ENCODE results near the gene TLR2. TPM values are rescaled to one million over a fixed set of nuclear protein-coding genes. Genes with fewer than 3 reads are reported as not detected.

Gene TLR2
- total RNA-seq, 1 donor from 2014 or later = 14.5 TPM

DNA sequence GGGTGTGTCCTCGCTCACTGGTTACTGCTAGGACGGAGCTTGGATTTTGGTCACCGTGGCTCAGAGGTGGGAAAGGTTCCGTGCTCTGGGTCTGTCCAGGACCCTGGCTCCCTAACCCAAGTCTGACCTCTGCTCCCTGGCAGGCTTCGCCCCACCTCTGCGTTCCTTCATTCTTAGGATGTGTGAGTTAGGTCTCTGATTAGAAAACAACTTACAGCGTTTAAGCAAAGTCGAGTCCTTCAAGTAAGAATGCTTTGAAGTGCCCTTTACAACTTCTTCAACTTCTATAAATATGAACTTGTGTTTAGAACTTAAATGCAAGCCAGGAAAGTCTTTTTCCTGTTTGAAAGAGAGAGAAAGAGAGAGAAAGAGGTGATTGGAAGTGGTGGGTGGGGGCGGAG is 891 bp downstream of the TLR2 start:
- DNase-seq (ENCODE audit: extremely low spot score in 2 of 2) = no peak
- H3K27ac ChIP-seq = peak overlapping the region; percentile 38

DNA sequence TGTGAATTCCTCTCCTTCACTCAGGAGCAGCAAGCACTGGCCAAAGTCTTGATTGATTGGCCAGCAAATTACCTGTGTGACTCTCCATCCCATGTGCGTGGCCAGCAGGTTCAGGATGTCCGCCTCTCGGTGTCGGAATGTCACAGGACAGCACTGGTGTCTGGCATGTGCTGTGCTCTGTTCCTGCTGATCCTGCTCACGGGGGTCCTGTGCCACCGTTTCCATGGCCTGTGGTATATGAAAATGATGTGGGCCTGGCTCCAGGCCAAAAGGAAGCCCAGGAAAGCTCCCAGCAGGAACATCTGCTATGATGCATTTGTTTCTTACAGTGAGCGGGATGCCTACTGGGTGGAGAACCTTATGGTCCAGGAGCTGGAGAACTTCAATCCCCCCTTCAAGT is 20.4 kb downstream of the TLR2 start:
- H3K9me3 ChIP-seq = no peaks in the 10 kb centered on the region
- no peak for DNase-seq (ENCODE audit: extremely low spot score in 2 of 2)
- H3K27ac ChIP-seq = no peak overlapping the region
- intact Hi-C loops (cut with DNase I) = no loop called here
- H3K4me3 ChIP-seq = no peak overlapping the region
- no peaks in the 10 kb centered on the region for H3K36me3 ChIP-seq
- H3K4me1 ChIP-seq = no peaks in the 10 kb centered on the region
- H3K27me3 ChIP-seq = no peaks in the 10 kb centered on the region
- no peak for TF ChIP-seq POLR2AphosphoS5 (IDR thresholded peaks at IDR 0.05; ENCODE audit: insufficient read depth in 1 of 2, low read depth in 1 of 2)
- TF ChIP-seq, protein P1, sequence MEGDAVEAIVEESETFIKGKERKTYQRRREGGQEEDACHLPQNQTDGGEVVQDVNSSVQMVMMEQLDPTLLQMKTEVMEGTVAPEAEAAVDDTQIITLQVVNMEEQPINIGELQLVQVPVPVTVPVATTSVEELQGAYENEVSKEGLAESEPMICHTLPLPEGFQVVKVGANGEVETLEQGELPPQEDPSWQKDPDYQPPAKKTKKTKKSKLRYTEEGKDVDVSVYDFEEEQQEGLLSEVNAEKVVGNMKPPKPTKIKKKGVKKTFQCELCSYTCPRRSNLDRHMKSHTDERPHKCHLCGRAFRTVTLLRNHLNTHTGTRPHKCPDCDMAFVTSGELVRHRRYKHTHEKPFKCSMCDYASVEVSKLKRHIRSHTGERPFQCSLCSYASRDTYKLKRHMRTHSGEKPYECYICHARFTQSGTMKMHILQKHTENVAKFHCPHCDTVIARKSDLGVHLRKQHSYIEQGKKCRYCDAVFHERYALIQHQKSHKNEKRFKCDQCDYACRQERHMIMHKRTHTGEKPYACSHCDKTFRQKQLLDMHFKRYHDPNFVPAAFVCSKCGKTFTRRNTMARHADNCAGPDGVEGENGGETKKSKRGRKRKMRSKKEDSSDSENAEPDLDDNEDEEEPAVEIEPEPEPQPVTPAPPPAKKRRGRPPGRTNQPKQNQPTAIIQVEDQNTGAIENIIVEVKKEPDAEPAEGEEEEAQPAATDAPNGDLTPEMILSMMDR (IDR thresholded peaks at IDR 0.05) = no peak
- TF ChIP-seq POLR2A (IDR thresholded peaks at IDR 0.05) = no peak

More for the DNA sequence above, 891 bp downstream of the TLR2 start:
- Histone ChIP-seq H3K36me3 (no peaks in the 10 kb centered on the region), H3K27me3 (no peaks in the 10 kb centered on the region), H3K4me3 (peak overlapping the region; percentile 63 to 68), H3K4me1 (peaks cover 17% of the 10 kb centered on the region), H3K9me3 (no peaks in the 10 kb centered on the region)
- intact Hi-C loops (cut with DNase I) = no loop called here
- TF ChIP-seq, protein P1 (IDR thresholded peaks at IDR 0.05) = no peak
- no peak for TF ChIP-seq POLR2A (IDR thresholded peaks at IDR 0.05)
- TF ChIP-seq POLR2AphosphoS5 (IDR thresholded peaks at IDR 0.05; ENCODE audit: insufficient read depth in 1 of 2, low read depth in 1 of 2) = no peak

DNA sequence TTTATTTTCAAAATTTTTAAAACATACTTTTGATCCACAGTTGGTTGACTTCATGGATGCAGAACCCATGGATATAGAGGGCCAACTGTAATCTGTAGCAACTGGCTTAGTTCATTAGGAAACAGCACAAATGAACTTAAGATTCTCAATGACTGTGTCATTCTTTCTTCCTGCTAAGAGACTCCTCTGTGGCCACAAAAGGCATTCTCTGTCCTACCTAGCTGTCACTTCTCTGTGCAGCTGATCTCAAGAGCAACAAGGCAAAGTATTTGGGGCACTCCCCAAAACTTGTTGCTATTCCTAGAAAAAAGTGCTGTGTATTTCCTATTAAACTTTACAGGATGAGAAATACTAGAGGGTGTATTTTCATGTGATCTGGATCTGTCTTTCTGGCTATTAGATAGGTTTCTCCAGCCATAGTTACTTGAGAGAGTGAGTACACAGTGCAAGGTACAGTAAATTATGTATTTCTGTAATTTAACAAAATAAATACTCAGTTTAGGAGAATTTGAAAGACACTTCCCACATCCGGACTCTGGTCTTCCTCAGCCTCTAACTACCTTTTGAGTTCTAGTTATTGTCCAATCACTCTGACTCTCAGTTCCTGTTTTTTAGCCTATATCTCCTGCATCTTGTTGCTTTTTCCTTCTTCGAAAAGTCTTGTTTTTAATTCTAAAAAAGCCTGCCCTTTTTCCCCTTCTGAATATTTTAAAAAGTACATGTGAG is 21.8 kb downstream of the TLR2 start:
- no peaks in the 10 kb centered on the region for H3K4me1 ChIP-seq
- no peaks in the 10 kb centered on the region for H3K36me3 ChIP-seq
- intact Hi-C loops (cut with DNase I) = no loop called here
- no peaks in the 10 kb centered on the region for H3K9me3 ChIP-seq
- H3K4me3 ChIP-seq = no peak overlapping the region
- TF ChIP-seq POLR2AphosphoS5 (IDR thresholded peaks at IDR 0.05; ENCODE audit: insufficient read depth in 1 of 2, low read depth in 1 of 2) (no peak), POLR2A (IDR thresholded peaks at IDR 0.05) (no peak)
- TF ChIP-seq, protein P1 (IDR thresholded peaks at IDR 0.05) = no peak
- no peaks in the 10 kb centered on the region for H3K27me3 ChIP-seq
- no peak for DNase-seq (ENCODE audit: extremely low spot score in 2 of 2)
- H3K27ac ChIP-seq = no peak overlapping the region

DNA sequence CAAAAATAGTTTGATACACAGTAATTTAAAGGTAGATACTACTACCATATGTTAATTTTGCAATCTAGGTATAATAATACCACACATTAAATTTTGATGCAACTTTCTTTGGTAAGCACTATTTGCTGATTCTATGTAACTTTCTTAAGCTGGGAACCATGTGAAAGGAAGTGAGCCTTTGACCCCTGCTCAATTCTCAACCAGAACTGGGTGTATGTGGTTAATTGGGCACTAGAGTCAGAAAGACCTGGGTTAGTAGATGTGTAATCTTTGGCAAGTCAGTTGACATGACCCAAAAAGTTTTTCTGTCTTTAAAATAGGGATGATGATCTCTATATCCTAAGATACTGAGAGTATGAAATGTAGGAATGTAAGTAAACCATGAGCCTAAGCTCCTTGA is 22.4 kb downstream of the TLR2 start:
- DNase-seq (ENCODE audit: extremely low spot score in 2 of 2) = no peak
- Histone ChIP-seq H3K27ac (no peak overlapping the region), H3K4me1 (no peaks in the 10 kb centered on the region), H3K4me3 (no peak overlapping the region), H3K27me3 (no peaks in the 10 kb centered on the region), H3K36me3 (no peaks in the 10 kb centered on the region), H3K9me3 (no peaks in the 10 kb centered on the region)
- TF ChIP-seq, protein P1 (IDR thresholded peaks at IDR 0.05) = no peak
- TF ChIP-seq POLR2AphosphoS5 (IDR thresholded peaks at IDR 0.05; ENCODE audit: insufficient read depth in 1 of 2, low read depth in 1 of 2) = no peak
- no peak for TF ChIP-seq POLR2A (IDR thresholded peaks at IDR 0.05)
- intact Hi-C loops (cut with DNase I) = no loop called here

DNA sequence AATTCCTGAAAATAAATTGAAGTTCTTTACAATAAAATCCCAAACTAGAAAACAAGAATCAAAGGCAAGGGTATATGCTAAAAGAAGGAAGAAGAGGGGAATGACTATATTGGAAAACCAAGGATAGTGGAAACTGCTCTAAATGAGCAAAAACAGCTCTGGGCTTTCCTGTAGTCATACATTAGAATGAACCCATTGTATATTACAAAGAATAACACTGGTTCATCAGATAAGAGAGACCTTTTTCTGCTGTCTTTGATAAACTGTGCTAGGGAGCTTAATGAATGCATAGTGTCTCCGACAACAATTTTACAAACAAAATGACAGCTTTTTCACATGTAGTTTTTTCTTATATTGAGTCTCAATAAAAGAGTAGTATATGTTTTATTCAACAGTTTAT is 26.6 kb downstream of the TLR2 start:
- Histone ChIP-seq H3K27ac (no peak overlapping the region), H3K9me3 (no peaks in the 10 kb centered on the region), H3K27me3 (no peaks in the 10 kb centered on the region), H3K4me3 (no peak overlapping the region), H3K4me1 (no peaks in the 10 kb centered on the region), H3K36me3 (no peaks in the 10 kb centered on the region)
- DNase-seq (ENCODE audit: extremely low spot score in 2 of 2) = no peak
- intact Hi-C loops (cut with DNase I) = no loop called here
- no peak for TF ChIP-seq POLR2AphosphoS5 (IDR thresholded peaks at IDR 0.05; ENCODE audit: insufficient read depth in 1 of 2, low read depth in 1 of 2)

Data from vagina (tissue), 2 donors.